Daoy (cell line): ENCODE results near the gene SMARCAD1. TPM values are rescaled to one million over a fixed set of nuclear protein-coding genes. Genes with fewer than 3 reads are reported as not detected.

Experiments used
- total RNA-seq: library from RNA; depleted of rRNA; stranded (reverse); fragments of >200 nt; shearing (Covaris generic); gene quantifications from 2 replicates; pipeline ENCODE4 v1.2.3, GENCODE V29; 2014; rRNA removed

SMARCAD1 gene
- total RNA-seq, 1 experiment from 2014 or later = 18.1 TPM

Other genes starting within 250 kb of the SMARCAD1 start
- not detected in 2 replicates for gene HPGDS, start 135.0 kb downstream of the SMARCAD1 start, total RNA-seq
- gene PDLIM5, start 244.1 kb downstream of the SMARCAD1 start, total RNA-seq = 23.3 and 28.9 TPM in 2 replicates